Activated CD4-positive, alpha-beta T cell treated with anti-CD3 and anti-CD28 coated beads, Interleukin-2, amount 10 ng/mL, durations not matched to agents 7 days and 5 days (primary cell): Measurements from ENCODE around the gene NTSR2. TPM values are rescaled to one million over a fixed set of nuclear protein-coding genes. Genes with fewer than 3 reads are reported as not detected.

ENCODE experiments used
- CTCF ChIA-PET: fragments of 350-600 bp; sonication (Branson Sonifier 250); formaldehyde crosslinking; loops from one replicate; lab custom pipeline; 2021; ENCODE audit warnings: antibody characterized with exemption; lab: Charles Lee
- POLR2A ChIA-PET: fragments of 350-600 bp; sonication (Branson Sonifier 250); formaldehyde crosslinking; loops from one replicate; lab custom pipeline; 2021; ENCODE audit warnings: antibody characterized with exemption; lab: Charles Lee
- DNase-seq: peaks from one replicate; pipeline ENCODE4 v3.0.0-alpha.2; 2020
- H3K27ac Mint-ChIP-seq: one replicate; pipeline ENCODE4 v1.8.0; 2021; ENCODE audit warnings: mild to moderate bottlenecking, moderate library complexity, mixed read lengths
- H3K27me3 Mint-ChIP-seq: one replicate; pipeline ENCODE4 v1.8.0; 2021; ENCODE audit warnings: mixed read lengths
- H3K36me3 Mint-ChIP-seq: one replicate; pipeline ENCODE4 v1.8.0; 2021; ENCODE audit warnings: low read depth, mixed read lengths
- H3K4me1 Mint-ChIP-seq: one replicate; pipeline ENCODE4 v1.8.0; 2021; ENCODE audit warnings: mixed read lengths
- H3K4me3 Mint-ChIP-seq: one replicate; pipeline ENCODE4 v1.8.0; 2021; ENCODE audit warnings: mild to moderate bottlenecking, moderate library complexity, mixed read lengths
- H3K9me3 Mint-ChIP-seq: one replicate; pipeline ENCODE4 v1.8.0; 2021; ENCODE audit warnings: mixed read lengths
- total RNA-seq, 2 experiments: library from RNA; stranded (reverse); gene quantifications; one replicate each; pipeline ENCODE4 v1.2.3, GENCODE V29; 2021

NTSR2 gene
- not detected for total RNA-seq

- Mint-ChIP-seq H3K9me3 (no peaks in the 10 kb centered on the region), H3K4me1 (peaks cover 9% of the 10 kb centered on the region), H3K4me3 (no peak within 1 kb of the TSS), H3K27ac (no peak within 1 kb of the TSS), H3K36me3 (no peaks in the 10 kb centered on the region), H3K27me3 (peaks cover 29% of the 10 kb centered on the region)
- ChIA-PET POLR2A (no interaction called here), CTCF (no interaction called here)
- peak; percentile 36 for DNase-seq
These were observed at the start of gene NTSR2 for GRCh38 chr2:11669454-11670291. NTSR2 (minus strand) TSS chr2:11670195; CDS start chr2:11670129, 66 bp downstream.

- H3K4me3 Mint-ChIP-seq = peak overlapping the region; percentile 37
- no peaks in the 10 kb centered on the region for H3K36me3 Mint-ChIP-seq
- peak overlapping the region; percentile 52 for H3K27ac Mint-ChIP-seq
- H3K27me3 Mint-ChIP-seq = peaks cover 25% of the 10 kb centered on the region
- H3K9me3 Mint-ChIP-seq = no peaks in the 10 kb centered on the region
- CTCF ChIA-PET = interaction anchor here (0.7 to 2.0 kb wide), 3 partner anchors 15 to 39 kb away, joined by 3 to 4 read pairs (median 3); no protein-coding TSS in a partner anchor
- DNase-seq = no peak
- H3K4me1 Mint-ChIP-seq = peaks cover 8% of the 10 kb centered on the region
- POLR2A ChIA-PET = no interaction called here
These were observed 49.4 kb upstream of the NTSR2 start for GRCh38 chr2:11719230-11719977.

- CTCF ChIA-PET = interaction anchor here (1.2 to 2.0 kb wide), 2 partner anchors 14 to 38 kb away, joined by 3 to 4 read pairs; no protein-coding TSS in a partner anchor
- POLR2A ChIA-PET = no interaction called here
- Mint-ChIP-seq H3K27me3 (peaks cover 25% of the 10 kb centered on the region), H3K27ac (no peak overlapping the region), H3K9me3 (no peaks in the 10 kb centered on the region), H3K36me3 (no peaks in the 10 kb centered on the region), H3K4me3 (no peak overlapping the region), H3K4me1 (peaks cover 8% of the 10 kb centered on the region)
- no peak for DNase-seq
These were observed 48.6 kb upstream of the NTSR2 start for GRCh38 chr2:11718606-11719005.

GRCh38 chr2:11717623-11718022, 47.6 kb upstream of the NTSR2 start:
- peaks cover 8% of the 10 kb centered on the region for H3K4me1 Mint-ChIP-seq
- no peak overlapping the region for H3K4me3 Mint-ChIP-seq
- H3K27me3 Mint-ChIP-seq = peaks cover 19% of the 10 kb centered on the region
- no peak for DNase-seq
- H3K27ac Mint-ChIP-seq = no peak overlapping the region
- CTCF ChIA-PET = interaction anchor here (2.0 kb wide), 1 partner anchor 37 kb away, joined by 4 read pairs; no protein-coding TSS in a partner anchor
- no peaks in the 10 kb centered on the region for H3K36me3 Mint-ChIP-seq
- H3K9me3 Mint-ChIP-seq = no peaks in the 10 kb centered on the region
- POLR2A ChIA-PET = no interaction called here

- H3K27ac Mint-ChIP-seq = no peak overlapping the region
- no peak for DNase-seq
- H3K27me3 Mint-ChIP-seq = peaks cover 18% of the 10 kb centered on the region
- ChIA-PET POLR2A (no interaction called here), CTCF (no interaction called here)
- no peaks in the 10 kb centered on the region for H3K9me3 Mint-ChIP-seq
- no peak overlapping the region for H3K4me3 Mint-ChIP-seq
- no peaks in the 10 kb centered on the region for H3K36me3 Mint-ChIP-seq
- H3K4me1 Mint-ChIP-seq = peaks cover 8% of the 10 kb centered on the region
These were observed 46.8 kb upstream of the NTSR2 start for GRCh38 chr2:11716689-11717321.

- no peaks in the 10 kb centered on the region for H3K9me3 Mint-ChIP-seq
- H3K4me3 Mint-ChIP-seq = no peak overlapping the region
- H3K36me3 Mint-ChIP-seq = no peaks in the 10 kb centered on the region
- no peak for DNase-seq
- ChIA-PET POLR2A (no interaction called here), CTCF (no interaction called here)
- no peak overlapping the region for H3K27ac Mint-ChIP-seq
- H3K4me1 Mint-ChIP-seq = peaks cover 8% of the 10 kb centered on the region
- peaks cover 18% of the 10 kb centered on the region for H3K27me3 Mint-ChIP-seq
These were observed 46.1 kb upstream of the NTSR2 start for GRCh38 chr2:11715987-11716652.

GRCh38 chr2:11713815-11714214, 43.8 kb upstream of the NTSR2 start:
- DNase-seq = no peak
- Mint-ChIP-seq H3K4me1 (no peaks in the 10 kb centered on the region), H3K27ac (no peak overlapping the region), H3K9me3 (no peaks in the 10 kb centered on the region), H3K27me3 (peaks cover 20% of the 10 kb centered on the region), H3K36me3 (no peaks in the 10 kb centered on the region), H3K4me3 (no peak overlapping the region)
- POLR2A ChIA-PET = no interaction called here
- CTCF ChIA-PET = no interaction called here

GRCh38 chr2:11712866-11713265, 42.9 kb upstream of the NTSR2 start:
- ChIA-PET POLR2A (no interaction called here), CTCF (no interaction called here)
- Mint-ChIP-seq H3K4me1 (no peaks in the 10 kb centered on the region), H3K4me3 (no peak overlapping the region), H3K9me3 (no peaks in the 10 kb centered on the region), H3K36me3 (no peaks in the 10 kb centered on the region), H3K27ac (no peak overlapping the region), H3K27me3 (peaks cover 12% of the 10 kb centered on the region)
- no peak for DNase-seq

- ChIA-PET CTCF (interaction anchor here (0.7 to 1.3 kb wide), 2 partner anchors 13 to 68 kb away, joined by 3 read pairs; no protein-coding TSS in a partner anchor), POLR2A (no interaction called here)
- Mint-ChIP-seq H3K27ac (no peak overlapping the region), H3K9me3 (no peaks in the 10 kb centered on the region), H3K27me3 (peaks cover 9% of the 10 kb centered on the region), H3K4me1 (no peaks in the 10 kb centered on the region), H3K36me3 (no peaks in the 10 kb centered on the region), H3K4me3 (no peak overlapping the region)
- DNase-seq = no peak
These were observed 41.8 kb upstream of the NTSR2 start for GRCh38 chr2:11711751-11712150.

- Mint-ChIP-seq H3K4me1 (no peaks in the 10 kb centered on the region), H3K4me3 (no peak overlapping the region), H3K36me3 (no peaks in the 10 kb centered on the region), H3K27me3 (peaks cover 7% of the 10 kb centered on the region), H3K27ac (no peak overlapping the region), H3K9me3 (no peaks in the 10 kb centered on the region)
- CTCF ChIA-PET = interaction anchor here (0.7 to 1.4 kb wide), 3 partner anchors 13 to 68 kb away, joined by 3 read pairs; no protein-coding TSS in a partner anchor
- POLR2A ChIA-PET = no interaction called here
- no peak for DNase-seq
These were observed 41.3 kb upstream of the NTSR2 start for GRCh38 chr2:11711354-11711716.

GRCh38 chr2:11710632-11711353, 40.8 kb upstream of the NTSR2 start:
- no peaks in the 10 kb centered on the region for H3K4me1 Mint-ChIP-seq

GRCh38 chr2:11710210-11710609, 40.2 kb upstream of the NTSR2 start:
- Mint-ChIP-seq H3K36me3 (no peaks in the 10 kb centered on the region), H3K27me3 (peaks cover 7% of the 10 kb centered on the region), H3K4me1 (no peaks in the 10 kb centered on the region), H3K27ac (no peak overlapping the region), H3K4me3 (no peak overlapping the region), H3K9me3 (peaks cover 4% of the 10 kb centered on the region)
- POLR2A ChIA-PET = no interaction called here
- DNase-seq = no peak
- CTCF ChIA-PET = interaction anchor here (1.4 kb wide), 1 partner anchor 23 kb away, joined by 3 read pairs; no protein-coding TSS in a partner anchor

More at GRCh38 chr2:11710632-11711353, 40.8 kb upstream of the NTSR2 start:
- H3K36me3 Mint-ChIP-seq = no peaks in the 10 kb centered on the region
- H3K9me3 Mint-ChIP-seq = no peaks in the 10 kb centered on the region
- ChIA-PET CTCF (interaction anchor here (0.7 to 1.4 kb wide), 3 partner anchors 12 to 69 kb away, joined by 3 read pairs; no protein-coding TSS in a partner anchor), POLR2A (no interaction called here)
- DNase-seq = no peak
- H3K4me3 Mint-ChIP-seq = no peak overlapping the region
- H3K27ac Mint-ChIP-seq = no peak overlapping the region
- H3K27me3 Mint-ChIP-seq = peaks cover 7% of the 10 kb centered on the region
